A549 (cell line): ENCODE data around the gene LATS2.

Source experiments
- CHD2 ChIP-seq: fragments of 150-350 bp; IDR thresholded peaks from 2 replicates; pipeline ENCODE4 v1.6.1; 2014; ENCODE audit warnings: low read length; ENCODE audit not compliant: partially characterized antibody
- CTCF ChIP-seq: fragments of >200 bp; sonication (Bioruptor Twin); formaldehyde crosslinking; IDR thresholded peaks from 3 replicates; pipeline ENCODE4 v1.5.1; 2016
- EP300 ChIP-seq, 2 experiments: fragments of >200 bp; sonication (Bioruptor Twin); formaldehyde crosslinking; IDR thresholded peaks; 2 replicates in 1 of 2; 3 replicates in 1 of 2; pipeline ENCODE4 v1.6.1; 2016 to 2017
- FOXS1 ChIP-seq: fragments of 250-450 bp; sonication (Bioruptor Pico); IDR thresholded peaks from 2 replicates; pipeline ENCODE4 v1.5.0; 2020; ENCODE audit warnings: mild to moderate bottlenecking, moderate library complexity
- JUN ChIP-seq, 2 experiments: fragments of >200 bp; sonication (Bioruptor Twin); formaldehyde crosslinking; IDR thresholded peaks; 2 replicates in 1 of 2; 3 replicates in 1 of 2; pipeline ENCODE4 v1.6.1; 2016 to 2017
- MAX ChIP-seq: IDR thresholded peaks from 2 replicates; pipeline ENCODE4 v1.6.1; 2012
- MYC ChIP-seq: IDR thresholded peaks from 2 replicates; pipeline ENCODE4 v1.6.1; 2012; ENCODE audit warnings: mild to moderate bottlenecking, inconsistent platforms, low read length, improper control_type of control experiment, borderline replicate concordance
- PBX3 ChIP-seq: IDR thresholded peaks from 2 replicates; pipeline ENCODE4 v1.6.1; 2012
- POLR2A ChIP-seq: IDR thresholded peaks from 2 replicates; pipeline ENCODE4 v1.6.1; 2012; ENCODE audit warnings: mild to moderate bottlenecking, low read length
- RAD21 ChIP-seq, 2 experiments: fragments of >200 bp in 1 of 2; sonication (Bioruptor Twin) in 1 of 2; formaldehyde crosslinking in 1 of 2; IDR thresholded peaks in 1 of 2; conservative IDR thresholded peaks in 1 of 2; 2 replicates in 1 of 2; 3 replicates in 1 of 2; pipeline ENCODE4 v1.6.1; 2012 to 2018; ENCODE audit warnings: inconsistent platforms in 1 of 2
- SMC3 ChIP-seq: fragments of >200 bp; sonication (Bioruptor Twin); formaldehyde crosslinking; IDR thresholded peaks from 3 replicates; pipeline ENCODE4 v1.6.1; 2018; ENCODE audit warnings: inconsistent platforms
- SREBF2 ChIP-seq: fragments of 450-650 bp; IDR thresholded peaks from 2 replicates; pipeline ENCODE4 v1.6.1; 2014; ENCODE audit warnings: mild to moderate bottlenecking, moderate library complexity
- ZC3H11A ChIP-seq: fragments of 450-650 bp; IDR thresholded peaks from 2 replicates; pipeline ENCODE4 v1.6.1; 2014; ENCODE audit warnings: antibody characterized with exemption, mild to moderate bottlenecking
- ZNF302 ChIP-seq: fragments of 250-450 bp; sonication (Bioruptor Pico); IDR thresholded peaks from 2 replicates; pipeline ENCODE4 v1.9.0; 2021; ENCODE audit warnings: inconsistent platforms, mild to moderate bottlenecking, moderate library complexity

DNA sequence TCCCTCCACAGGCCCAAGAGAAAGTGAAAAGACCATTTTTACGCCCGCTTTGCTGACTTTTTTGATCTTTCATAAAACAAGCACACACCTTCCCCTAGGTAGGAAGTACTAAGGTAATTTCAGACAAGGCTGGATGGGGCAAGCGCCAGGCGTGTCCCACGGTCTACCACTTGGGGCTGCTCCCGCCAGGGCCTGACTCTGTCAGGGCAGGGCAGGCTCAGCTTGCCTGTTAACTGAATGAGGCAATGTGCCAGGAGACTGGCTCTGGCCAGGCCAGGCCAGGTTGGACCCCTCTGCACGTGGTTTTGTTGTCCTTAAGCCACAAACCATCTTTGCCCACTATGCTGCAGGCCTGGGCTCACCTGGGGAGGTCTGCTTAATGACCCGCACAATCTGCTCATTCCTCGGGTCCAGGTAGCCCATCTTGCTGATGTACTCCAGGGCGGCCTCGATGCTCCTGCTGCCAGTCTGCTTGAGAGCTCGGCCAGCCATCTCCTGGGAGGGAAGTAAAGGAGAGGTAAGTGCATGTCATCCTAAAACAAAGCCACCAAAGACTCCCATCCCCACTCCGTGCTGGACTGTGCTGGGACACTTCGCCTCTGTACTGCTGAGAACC lies 70.4 kb downstream of the LATS2 start:
- TF ChIP-seq CTCF, result no peak
- no peak for TF ChIP-seq EP300 (IDR thresholded peaks at IDR 0.05)
- no peak for TF ChIP-seq CHD2
- no peak for TF ChIP-seq ZNF302 (CRISPR knock-in tag)
- TF ChIP-seq FOXS1, result no peak
- TF ChIP-seq ZC3H11A, result no peak
- no peak for TF ChIP-seq MYC
- TF ChIP-seq SREBF2, result no peak
- no peak for TF ChIP-seq RAD21 (conservative IDR thresholded peaks at IDR 0.05 in 1 of 2, IDR thresholded peaks at IDR 0.05 in 1 of 2)
- no peak for TF ChIP-seq POLR2A
- no peak for TF ChIP-seq SMC3
- TF ChIP-seq PBX3, result no peak
- TF ChIP-seq JUN (IDR thresholded peaks at IDR 0.05), result no peak
- no peak for TF ChIP-seq MAX
